ENCODE results near the gene NELFE.

DNA sequence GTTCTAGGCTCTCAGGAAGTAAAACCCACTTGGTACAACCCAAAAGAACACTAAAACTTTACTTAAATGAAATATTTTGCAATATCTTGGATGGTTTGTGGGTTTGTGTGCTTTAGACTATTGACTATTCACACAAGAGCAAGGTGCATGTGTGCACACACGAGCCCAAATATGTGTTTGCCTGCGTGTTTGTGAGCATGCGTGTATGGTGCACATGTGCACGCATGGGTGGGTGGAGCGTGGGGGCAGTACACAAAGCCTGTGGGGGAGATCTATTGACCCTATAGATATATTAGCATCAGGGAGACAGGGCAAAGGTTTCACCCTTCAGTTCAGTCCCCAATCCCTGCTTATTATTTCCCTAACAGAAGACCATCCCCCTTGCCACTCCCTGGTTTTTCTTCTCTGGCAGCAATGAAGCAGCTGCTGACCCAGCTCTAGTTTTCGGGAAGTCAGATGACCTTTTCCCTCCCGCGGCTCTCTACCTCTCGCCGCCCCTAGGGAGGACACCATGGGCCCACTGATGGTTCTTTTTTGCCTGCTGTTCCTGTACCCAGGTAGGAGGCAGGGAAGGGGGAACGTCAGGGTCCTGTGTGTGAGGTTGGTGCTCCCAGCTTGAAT, 31.4 kb downstream of the NELFE start, which contains the start of gene C2:
- TF ChIP-seq, protein P1, sequence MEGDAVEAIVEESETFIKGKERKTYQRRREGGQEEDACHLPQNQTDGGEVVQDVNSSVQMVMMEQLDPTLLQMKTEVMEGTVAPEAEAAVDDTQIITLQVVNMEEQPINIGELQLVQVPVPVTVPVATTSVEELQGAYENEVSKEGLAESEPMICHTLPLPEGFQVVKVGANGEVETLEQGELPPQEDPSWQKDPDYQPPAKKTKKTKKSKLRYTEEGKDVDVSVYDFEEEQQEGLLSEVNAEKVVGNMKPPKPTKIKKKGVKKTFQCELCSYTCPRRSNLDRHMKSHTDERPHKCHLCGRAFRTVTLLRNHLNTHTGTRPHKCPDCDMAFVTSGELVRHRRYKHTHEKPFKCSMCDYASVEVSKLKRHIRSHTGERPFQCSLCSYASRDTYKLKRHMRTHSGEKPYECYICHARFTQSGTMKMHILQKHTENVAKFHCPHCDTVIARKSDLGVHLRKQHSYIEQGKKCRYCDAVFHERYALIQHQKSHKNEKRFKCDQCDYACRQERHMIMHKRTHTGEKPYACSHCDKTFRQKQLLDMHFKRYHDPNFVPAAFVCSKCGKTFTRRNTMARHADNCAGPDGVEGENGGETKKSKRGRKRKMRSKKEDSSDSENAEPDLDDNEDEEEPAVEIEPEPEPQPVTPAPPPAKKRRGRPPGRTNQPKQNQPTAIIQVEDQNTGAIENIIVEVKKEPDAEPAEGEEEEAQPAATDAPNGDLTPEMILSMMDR (conservative IDR thresholded peaks at IDR 0.05; ENCODE audit: low read length) = no peak
- TF ChIP-seq EZH2phosphoT487 (IDR thresholded peaks at IDR 0.05; ENCODE audit: borderline replicate concordance, low read depth, low read length) = no peak
